HG03045 (cell line): ENCODE measurements around the gene RTEL1.
"Not testable (repeated sequence)": the region's sequence is repeated elsewhere in the genome, so short reads cannot be mapped to it uniquely, and the experiment has no call there.

Experiments used
- ATAC-seq: cut with Tn5 transposase; IDR thresholded peaks from one replicate; pipeline ENCODE4 v1.9.1; 2021; ENCODE audit warnings: mild to moderate bottlenecking, moderate library complexity; ENCODE audit not compliant: unreplicated experiment

RTEL1 gene

DNA sequence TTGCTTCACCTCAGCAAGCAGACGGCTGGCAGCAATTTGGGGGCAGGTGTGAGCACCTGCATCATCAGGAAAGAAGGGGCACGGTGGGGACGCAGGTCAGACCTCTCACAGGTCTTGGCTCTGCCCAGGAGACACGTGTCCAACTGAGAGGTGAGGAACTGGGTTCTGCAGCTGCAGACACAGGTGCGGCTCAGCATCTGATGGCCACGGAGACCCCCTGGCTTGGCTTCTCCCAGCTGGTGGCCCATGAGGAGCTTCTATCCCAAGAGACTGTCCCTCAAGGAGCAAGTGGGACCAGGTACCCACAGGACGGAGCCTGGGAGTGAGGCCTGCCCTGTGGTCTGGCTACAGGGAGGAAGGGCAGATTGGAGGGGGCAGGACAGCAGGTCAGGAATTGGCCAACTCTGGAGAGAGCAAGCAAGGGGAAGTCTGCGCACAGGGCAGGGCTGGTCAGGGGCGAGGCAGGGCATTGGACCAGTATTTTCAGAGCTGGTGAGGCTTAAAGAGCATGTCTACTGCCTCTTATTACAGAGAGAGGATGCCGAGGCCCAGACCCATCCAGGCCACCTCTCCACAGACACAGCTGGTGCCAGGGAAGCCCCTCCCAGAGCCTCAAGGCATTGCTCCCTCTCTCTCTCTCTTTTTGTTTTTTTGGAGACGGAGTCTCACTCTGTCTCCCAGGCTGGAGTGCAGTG is 9.1 kb upstream of the RTEL1 start:
- no peak for ATAC-seq

DNA sequence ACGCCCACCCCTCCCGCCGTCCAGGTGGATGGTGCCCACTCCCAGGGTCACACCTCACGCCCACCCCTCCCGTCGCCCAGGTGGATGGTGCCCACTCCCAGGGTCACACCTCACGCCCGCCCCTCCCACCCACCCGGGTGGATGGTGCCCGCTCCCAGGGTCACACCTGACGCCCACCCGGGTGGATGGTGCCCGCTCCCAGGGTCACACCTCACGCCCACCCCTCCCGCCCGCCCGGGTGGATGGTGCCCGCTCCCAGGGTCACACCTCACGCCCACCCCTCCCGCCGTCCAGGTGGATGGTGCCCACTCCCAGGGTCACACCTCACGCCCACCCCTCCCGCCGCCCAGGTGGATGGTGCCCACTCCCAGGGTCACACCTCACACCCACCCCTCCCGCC is 7.6 kb upstream of the RTEL1 start:
- not testable (repeated sequence) for ATAC-seq

DNA sequence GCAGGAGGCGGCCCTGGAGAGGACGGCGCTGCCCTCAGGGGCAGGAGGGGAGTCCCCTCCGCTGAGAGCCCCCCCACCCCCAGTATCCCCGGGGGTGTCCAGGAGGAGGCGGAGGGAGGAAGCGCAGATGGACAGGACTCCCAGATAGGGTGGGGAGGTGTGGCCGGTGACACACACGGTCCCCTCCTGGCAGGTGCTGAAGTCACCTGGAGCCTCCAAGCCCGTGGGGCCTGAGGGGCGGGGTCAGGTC is 6.2 kb upstream of the RTEL1 start:
- ATAC-seq = no peak

DNA sequence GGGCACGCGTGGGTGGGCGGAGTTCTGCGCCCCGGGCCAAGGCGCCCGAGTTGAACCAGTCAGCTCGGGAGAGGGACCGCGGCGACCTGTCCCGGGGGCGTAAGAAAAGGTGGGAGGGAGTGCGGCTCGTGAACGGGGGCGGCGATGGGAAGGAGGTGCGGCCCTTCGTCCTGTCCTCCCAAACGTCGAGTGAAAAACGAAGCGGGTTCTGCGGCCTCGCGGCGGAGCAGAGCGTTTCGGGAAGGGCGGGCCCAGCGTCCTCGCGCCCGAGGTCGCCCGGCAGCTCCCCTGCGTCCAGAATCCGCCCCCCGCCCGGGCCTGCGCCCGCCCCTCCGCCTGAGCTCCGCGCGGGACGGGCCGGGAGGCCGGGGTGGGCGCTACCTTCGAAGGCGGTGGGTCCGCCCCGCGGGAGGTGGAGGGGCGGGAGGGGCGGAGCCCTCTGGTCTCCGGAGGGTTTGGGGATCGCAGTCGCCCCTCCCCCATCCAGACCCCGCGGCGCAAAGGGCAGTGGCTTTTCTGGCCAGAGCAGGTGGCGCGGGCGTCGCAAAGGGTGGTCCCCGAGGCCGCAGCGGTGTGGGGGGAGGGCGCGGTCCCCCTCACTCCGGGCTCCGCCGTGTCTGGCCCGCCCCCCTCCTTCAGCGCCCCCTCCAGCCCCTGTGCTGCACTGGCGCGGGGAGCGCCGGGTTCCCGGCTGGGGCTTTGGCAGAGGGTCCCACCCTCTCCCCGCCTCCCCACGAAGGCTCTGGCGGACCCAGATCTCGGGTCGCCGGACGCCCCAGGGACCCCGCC is 5.7 kb upstream of the RTEL1 start:
- ATAC-seq = no peak

DNA sequence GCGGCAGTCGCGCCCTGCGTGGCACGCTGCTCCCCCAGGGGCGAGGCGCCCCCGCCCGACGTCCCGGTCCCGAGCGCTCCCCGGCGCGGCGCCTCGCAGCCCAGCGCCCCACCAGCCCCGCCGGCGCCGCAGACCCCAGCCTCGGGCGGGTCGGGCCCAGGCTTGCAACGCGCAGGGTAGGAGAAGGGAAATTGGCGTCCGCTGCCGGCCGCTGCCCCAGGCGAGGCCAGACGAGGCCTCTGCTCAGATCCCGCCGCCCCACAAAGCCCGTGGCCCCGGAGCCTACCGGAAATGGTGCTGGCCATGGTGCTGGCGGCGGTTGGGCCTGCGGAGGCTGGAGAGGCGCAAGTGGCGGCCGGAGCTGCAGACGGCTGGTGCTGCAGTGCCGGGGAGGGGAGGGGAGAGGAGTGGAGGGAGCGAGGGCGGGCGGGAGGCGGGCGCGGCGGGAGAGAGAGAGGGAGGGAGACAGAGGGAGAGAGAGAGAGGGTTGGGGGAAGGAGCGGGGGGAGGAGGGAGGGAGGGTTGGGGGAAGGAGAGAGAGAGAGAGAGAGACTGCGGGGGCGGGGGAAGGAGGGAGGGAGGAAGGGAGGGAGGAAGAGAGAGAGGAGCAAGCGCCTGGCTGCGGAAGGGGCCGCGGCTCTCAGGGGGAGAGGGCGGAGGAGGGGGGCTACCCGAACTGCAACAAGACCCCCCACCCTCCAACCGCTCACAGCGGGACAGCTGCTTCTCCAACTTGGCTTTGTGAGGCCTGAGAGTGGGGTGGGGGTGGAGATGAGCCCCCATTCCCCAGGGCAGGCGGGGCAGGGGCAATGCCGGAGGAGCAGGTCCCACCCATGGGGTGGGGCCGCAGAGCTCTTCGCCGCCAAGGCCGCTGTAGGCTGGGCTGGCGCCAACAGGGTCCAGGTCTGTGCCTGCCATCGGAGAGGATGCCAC is 4.8 kb upstream of the RTEL1 start, which contains the start of gene STMN3:
STMN3 (minus strand) TSS at position 384 of the 933 bp plus-strand sequence; CDS start at position 305, 79 bp downstream.
- no peak for ATAC-seq

DNA sequence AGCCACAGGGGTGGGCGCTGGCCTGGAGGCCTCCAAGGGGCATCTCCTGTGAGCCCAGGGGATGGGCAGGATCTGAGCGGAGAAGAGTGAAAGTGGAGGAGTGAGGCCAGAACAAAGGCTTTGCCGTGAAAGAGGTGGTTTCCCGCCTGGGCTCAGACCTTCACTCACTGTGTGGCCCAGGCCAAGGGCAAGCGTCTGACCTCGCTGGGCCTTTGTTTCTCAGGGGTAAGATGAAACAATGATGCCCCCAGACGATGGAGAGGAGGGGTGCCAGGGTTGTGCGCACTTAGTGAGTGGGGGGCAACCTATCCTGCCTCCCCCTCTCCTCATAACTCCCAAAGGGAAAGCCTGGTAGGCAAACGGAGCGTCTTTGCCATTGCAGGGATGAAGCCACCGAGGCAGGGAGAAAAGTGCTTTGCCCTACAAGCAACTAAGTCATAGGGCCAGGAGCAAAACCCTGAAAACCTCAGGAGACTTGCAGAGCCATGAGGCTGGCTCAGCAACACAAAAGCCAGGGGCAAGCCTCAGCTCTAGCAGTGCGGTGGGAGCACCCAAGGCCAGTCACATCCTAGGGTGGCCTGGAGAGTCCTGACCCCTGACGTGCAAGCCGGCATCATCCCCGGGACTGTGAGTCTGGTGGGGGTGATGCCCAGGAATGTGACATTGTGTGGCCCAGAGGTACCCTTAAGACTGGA is 4.0 kb upstream of the RTEL1 start:
- no peak for ATAC-seq

DNA sequence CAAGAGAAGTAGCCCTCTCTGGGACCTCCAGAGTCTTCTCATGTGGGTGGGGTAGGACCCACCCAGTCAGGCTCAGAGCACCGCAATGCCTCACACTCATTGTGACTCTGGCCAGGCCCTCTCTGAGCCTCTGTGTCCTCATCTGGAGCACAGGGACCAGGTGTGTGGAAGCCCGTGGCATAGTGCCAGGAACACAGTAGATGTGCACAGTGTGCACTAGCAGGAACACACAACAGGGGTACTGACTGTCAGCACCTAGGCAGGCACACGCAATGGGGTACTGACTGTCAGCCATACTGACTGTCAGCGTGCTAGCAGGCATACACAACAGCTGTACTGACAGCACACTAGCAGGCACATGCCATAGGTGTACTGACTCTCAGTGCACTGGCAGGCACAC is 2.9 kb upstream of the RTEL1 start:
- ATAC-seq = no peak

DNA sequence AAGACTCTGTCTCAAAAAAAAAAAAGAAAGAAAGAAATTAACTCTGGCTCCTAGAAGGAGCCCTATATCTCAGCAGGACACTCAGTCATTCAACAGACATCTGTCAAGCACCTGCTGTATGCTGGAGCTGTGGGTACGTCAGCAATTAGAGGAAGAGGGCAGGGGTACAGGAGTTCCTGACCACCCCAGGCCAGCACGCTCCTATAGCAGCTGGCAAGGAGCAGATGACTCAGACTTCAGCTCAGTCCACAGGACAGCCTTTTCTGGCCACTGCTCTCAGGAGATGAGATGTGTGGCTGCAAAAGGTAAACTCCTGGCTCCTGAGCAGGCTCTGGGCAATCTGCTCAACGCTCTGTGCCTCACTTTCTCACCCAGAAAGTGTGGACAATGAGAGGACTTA is 1.7 kb upstream of the RTEL1 start:
- ATAC-seq = no peak

DNA sequence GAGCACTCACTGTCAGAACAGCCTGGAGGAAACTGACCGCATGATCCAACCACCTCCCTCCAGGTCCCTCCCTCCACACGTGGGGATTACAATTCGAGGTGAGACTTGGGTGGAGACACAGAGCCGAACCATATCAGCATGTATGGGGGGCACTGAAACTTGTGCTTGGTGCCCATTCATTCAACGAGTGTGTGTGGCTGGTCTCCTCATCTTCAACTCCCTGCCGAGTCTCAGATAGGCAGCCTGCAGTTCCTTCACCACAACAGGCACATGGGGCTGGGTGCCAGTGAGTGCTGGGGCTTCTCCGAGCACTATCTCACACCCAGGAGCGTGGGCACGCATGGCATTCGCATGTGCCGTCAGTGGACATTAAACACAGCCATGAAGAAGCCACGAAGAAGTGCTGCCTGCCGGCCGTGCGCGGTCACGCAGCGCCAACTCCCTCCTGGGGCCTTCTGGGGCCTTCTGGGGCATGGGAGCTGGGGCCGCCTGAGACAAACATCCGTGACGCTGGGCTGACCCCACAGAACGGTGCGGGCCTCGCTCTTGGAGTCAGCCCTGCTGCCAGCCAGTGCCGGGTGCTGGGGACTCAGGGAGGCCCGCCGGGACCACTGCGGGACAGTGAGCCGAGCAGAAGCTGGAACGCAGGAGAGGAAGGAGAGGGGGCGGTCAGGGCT is 714 bp upstream of the RTEL1 start:
- ATAC-seq = peak; percentile 5

DNA sequence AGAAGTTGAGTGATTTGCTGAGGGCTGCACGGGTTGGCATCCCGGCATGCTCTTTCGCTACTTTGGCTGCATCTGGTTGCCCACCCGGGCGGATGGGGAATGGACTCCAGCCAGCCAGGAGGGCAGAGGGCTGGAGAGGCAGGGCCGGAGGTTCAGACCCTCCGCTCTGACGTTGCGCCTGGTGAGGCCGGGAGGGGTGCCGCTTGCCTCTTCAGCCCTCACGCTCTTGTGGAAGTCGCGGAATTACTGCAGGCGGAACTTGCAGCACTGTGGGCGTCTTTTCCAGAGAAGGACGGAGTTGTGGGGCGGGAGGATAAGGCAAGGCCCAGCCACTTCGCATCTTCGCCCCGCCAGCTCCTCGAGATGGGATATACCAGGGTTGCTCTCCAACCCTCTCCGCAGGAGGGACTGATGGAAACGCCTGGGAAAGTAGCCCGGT is 656 bp downstream of the RTEL1 start:
- peak; percentile 13 for ATAC-seq

DNA sequence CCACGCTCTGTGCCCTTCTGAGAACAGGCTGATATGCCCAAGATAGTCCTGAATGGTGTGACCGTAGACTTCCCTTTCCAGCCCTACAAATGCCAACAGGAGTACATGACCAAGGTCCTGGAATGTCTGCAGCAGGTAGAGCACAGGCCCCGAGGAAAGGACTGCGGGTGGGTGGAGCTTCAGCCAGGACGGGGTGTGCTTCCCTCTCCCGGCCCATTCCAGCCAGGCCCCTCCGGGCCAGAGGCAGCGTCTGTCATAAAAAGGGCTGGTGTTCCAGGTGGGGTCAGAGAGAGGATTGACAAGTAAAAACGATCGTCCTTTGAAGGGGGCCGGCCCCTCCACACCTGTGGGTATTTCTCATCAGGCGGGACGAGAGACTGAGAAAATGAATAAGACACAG is 1.3 kb downstream of the RTEL1 start:
- ATAC-seq = no peak

DNA sequence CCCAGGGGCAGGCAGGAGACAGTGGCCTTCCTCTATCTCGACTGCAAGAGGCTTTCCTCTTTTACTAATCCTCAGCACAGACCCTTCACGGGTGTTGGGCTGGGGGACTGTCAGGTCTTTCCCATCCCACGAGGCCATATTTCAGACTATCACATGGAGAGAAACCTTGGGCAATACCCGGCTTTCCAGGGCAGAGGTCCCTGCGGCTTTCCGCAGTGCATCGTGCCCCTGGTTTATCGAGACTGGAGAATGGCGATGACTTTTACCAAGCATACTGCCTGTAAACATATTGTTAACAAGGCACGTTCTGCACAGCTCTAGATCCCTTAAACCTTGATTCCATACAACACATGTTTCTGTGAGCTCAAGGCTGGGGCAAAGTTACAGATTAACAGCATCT is 2.1 kb downstream of the RTEL1 start:
- ATAC-seq = not testable (repeated sequence)

DNA sequence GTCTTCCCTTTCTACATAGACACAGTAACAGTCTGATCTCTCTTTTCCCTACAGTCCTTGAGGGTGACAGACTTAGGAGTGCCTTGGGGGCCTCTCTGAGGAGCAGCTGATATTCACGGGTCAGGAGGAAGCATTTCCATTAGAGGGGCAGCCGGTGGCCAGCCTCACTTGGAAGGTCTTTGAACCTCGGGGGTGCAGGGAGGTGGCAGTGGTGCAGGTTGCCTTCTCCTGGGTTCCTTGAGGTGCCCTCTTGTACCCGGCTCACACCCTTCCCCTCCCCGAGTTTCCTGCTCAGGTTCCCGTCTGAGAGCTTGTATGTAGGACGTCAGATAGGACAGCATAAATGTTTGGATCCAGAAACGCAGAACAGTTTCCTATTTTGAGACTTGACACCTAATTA is 2.5 kb downstream of the RTEL1 start:
- ATAC-seq = no peak

DNA sequence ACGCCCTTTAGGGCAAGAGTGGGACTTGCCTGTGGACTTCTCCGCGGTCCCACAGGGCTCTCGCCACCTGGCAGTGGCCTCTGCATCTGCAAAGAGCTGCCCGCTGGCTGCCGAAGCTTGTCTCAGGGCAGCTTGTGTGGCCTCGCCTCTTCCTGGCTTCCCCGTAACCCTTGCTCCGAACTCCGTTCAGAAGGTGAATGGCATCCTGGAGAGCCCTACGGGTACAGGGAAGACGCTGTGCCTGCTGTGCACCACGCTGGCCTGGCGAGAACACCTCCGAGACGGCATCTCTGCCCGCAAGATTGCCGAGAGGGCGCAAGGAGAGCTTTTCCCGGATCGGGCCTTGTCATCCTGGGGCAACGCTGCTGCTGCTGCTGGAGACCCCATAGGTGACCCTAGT is 3.0 kb downstream of the RTEL1 start:
- ATAC-seq = no peak

DNA sequence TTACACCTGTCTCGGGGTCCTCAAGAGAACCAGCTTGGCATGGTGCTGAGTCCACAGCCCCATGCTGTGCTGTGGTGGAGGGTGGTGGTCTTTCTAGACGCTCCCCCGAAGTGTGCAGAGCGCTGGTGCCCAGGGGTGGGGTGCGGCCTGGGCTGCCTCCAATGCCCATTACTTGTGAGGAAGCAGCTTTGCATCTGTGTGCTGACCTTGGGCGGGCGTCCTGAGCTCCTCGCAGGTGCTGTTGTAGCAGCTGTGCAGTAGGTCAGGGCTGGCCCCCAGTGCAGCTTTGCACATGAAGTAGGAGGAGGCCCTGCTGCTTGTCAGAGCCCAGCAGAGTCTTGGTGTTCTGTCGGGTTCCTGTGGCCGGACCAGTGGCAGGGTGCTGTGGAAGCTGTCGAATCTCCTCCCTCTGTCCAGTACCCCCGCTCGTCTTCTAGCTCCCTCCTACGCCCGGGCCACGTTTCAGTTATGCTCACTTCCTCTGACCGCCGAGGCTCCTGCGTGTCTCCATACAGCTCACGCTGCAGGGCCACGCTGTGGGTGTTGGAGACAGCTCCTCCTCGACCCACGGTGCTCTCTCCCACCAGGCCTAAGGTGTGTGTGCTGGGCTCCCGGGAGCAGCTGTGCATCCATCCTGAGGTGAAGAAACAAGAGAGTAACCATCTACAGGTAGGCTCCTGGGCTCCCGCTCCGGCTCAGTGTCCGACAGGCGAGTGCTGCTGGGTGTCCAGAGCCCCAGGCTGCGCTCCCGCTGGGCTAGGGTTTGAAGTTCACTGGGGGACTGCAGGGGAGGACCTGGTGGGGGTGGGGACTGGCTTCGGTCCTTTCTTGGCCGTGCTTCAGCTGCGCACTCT is 4.1 kb downstream of the RTEL1 start:
- ATAC-seq = no peak

DNA sequence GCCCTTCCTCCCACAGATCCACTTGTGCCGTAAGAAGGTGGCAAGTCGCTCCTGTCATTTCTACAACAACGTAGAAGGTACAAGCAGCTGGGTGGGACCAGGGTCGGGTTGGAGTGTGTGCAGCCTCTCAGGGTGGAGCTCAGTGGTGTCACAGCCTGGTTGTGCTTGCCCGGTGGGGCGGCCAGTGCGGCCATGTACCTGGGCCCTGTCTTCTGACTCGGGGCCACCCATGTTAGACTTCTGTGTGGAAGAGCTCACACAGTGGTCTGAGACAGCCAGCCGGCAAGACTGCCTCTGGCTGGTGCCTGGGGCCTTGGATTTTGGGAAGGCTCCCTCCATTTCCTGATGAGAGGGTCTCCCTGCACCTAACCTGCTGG is 4.7 kb downstream of the RTEL1 start:
- ATAC-seq = no peak

DNA sequence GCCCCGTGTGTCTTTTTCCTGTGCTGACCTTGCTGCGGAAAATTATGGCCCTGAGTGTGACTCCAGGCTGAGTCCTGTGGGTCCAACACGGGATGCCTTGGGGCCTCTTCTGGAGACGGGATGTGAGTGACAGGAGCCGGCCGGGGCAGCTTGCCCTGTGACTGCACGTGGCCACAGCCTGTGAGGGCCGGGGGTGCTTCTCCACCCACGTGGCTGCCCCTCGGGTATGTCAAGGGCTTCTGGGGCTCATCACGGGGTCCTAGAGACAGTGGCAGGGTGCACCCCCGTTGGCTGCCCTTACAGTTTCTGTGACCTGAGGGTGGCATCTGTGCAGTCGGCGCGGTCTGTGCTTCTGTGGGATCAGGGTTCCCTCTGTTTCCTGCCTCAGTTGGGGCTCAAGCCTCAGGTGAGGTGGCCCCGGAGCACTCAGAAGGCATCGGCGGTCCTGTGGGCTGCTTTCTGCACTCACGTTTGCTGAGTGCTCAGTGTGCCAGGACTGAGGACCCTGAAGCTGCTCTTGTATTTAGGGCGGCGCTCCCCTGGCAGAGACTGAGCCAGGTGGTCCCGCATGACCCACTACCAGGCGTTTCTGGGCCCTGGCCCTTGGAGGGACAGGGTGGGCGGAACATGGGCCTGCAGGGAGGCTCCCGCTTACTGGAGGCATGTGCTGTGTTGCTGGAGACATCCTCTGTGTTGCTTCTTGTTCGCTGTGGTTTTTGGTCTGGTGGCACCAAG is 5.4 kb downstream of the RTEL1 start:
- ATAC-seq = no peak

DNA sequence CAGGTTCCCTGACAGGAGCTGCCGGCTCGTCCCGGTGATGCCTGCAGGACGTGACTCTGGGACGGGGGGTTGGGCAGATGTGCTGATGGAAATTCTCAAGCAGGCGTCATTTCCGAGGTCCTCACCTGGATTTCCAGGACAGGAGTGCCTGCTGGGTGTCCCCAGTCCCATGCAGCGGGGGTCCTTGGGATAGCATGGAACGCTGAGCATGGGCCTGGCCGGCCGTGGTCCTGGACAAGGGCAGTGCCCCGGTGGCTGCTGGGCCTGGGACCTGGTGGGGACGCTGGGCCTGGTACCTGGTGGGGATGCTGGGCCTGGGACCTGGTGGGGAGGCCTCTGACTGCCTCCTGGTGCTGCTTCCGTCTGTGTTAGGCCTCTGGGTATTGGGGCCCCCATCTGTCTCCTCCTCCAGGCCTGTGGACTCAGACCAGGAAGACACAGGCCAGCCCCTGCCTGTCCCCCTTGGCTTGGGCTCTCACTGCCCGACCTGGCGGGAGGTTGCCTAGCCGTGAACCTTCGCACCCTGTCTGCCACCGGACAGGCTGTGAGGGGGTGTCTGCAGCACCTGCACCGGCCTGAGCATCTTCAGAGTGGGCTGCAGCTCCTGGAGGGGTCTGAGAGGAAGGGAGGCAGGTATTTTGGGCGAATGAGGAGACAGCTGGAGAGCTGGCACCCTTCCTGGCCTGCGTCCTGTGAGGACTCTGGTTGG is 6.2 kb downstream of the RTEL1 start:
- no peak for ATAC-seq
